GM21367 (cell line): ENCODE measurements around the gene SLC38A1.
"Not testable (repeated sequence)": the region's sequence is repeated elsewhere in the genome, so short reads cannot be mapped to it uniquely, and the experiment has no call there.

ENCODE experiments used
- ATAC-seq: cut with Tn5 transposase; IDR thresholded peaks from one replicate; pipeline ENCODE4 v1.9.1; 2021; ENCODE audit not compliant: unreplicated experiment

SLC38A1 gene

GRCh38 chr12:46174061-46174662 is 94.7 kb downstream of the SLC38A1 start:
- no peak for ATAC-seq

- ATAC-seq: no peak
Measured at GRCh38 chr12:46168426-46168825, 100.4 kb downstream of the SLC38A1 start.

- ATAC-seq: no peak
Measured at GRCh38 chr12:46167412-46167811, 101.4 kb downstream of the SLC38A1 start.

- no peak for ATAC-seq
Measured at GRCh38 chr12:46165191-46165590, 103.7 kb downstream of the SLC38A1 start.

GRCh38 chr12:46164186-46164761 is 104.6 kb downstream of the SLC38A1 start:
- no peak for ATAC-seq

GRCh38 chr12:46162549-46163076 is 106.2 kb downstream of the SLC38A1 start:
- ATAC-seq: not testable (repeated sequence)

- no peak for ATAC-seq
Measured at GRCh38 chr12:46160981-46161690, 107.7 kb downstream of the SLC38A1 start.

- ATAC-seq: no peak
Measured at GRCh38 chr12:46160101-46160980, 108.5 kb downstream of the SLC38A1 start.

- ATAC-seq: no peak
Measured at GRCh38 chr12:46159309-46159901, 109.4 kb downstream of the SLC38A1 start.

GRCh38 chr12:46158501-46158900 is 110.3 kb downstream of the SLC38A1 start:
- no peak for ATAC-seq

GRCh38 chr12:46154221-46154985 is 114.4 kb downstream of the SLC38A1 start:
- ATAC-seq: no peak

- ATAC-seq: no peak
Measured at GRCh38 chr12:46153268-46153872, 115.5 kb downstream of the SLC38A1 start.

GRCh38 chr12:46152456-46152855 is 116.4 kb downstream of the SLC38A1 start:
- ATAC-seq: no peak

- ATAC-seq: no peak
Measured at GRCh38 chr12:46150735-46151134, 118.1 kb downstream of the SLC38A1 start.

GRCh38 chr12:46149905-46150304 is 118.9 kb downstream of the SLC38A1 start:
- ATAC-seq: no peak

- ATAC-seq: no peak
Measured at GRCh38 chr12:46149079-46149464, 119.8 kb downstream of the SLC38A1 start.

GRCh38 chr12:46148327-46149078 is 120.3 kb downstream of the SLC38A1 start:
- ATAC-seq: no peak

GRCh38 chr12:46147144-46147543 is 121.7 kb downstream of the SLC38A1 start:
- ATAC-seq: no peak

GRCh38 chr12:46145881-46146280 is 123.0 kb downstream of the SLC38A1 start:
- ATAC-seq: no peak
